CD4-positive, alpha-beta T cell treated with Interleukin-6 at 100 ng/mL for 8 hours (primary cell): ENCODE data around the gene CXorf49.
"Not testable (repeated sequence)": the region's sequence is repeated elsewhere in the genome, so short reads cannot be mapped to it uniquely, and the experiment has no call there.

Source experiments
- DNase-seq: peaks from one replicate; pipeline ENCODE4 v3.0.0-alpha.2; 2020; ENCODE audit warnings: mixed read lengths, low spot score

The CXorf49 gene

DNA sequence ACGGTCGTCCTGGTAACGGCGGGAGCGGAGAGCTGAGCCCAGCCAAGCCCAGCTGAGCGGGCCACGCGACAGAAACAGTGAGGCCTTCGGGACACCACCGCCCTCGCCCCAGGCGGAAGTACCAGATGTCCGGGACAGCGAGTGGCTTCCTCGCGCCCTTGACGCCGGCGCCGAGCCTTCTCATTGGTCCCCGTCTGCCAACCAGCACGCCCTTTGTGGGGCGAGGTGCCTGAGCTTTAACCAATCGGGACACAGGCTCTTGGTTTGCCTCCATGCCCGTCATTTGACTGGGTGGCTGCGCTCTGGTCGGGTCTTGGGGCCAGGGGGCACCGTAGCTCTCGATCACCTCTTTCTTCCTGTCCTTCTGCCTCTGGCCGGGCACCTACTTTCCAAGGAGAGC is at the start of gene CXorf49:
CXorf49 (minus strand) TSS at position 101 of the 400 bp plus-strand sequence. CDS start 134 bp downstream, outside the sequence.
- not testable (repeated sequence) for DNase-seq

- not testable (repeated sequence) for DNase-seq
These were observed 49.0 kb upstream of the CXorf49 start for GRCh38 chrX:71767134-71767533.

GRCh38 chrX:71765613-71766012 is 47.5 kb upstream of the CXorf49 start:
- DNase-seq, result not testable (repeated sequence)

DNA sequence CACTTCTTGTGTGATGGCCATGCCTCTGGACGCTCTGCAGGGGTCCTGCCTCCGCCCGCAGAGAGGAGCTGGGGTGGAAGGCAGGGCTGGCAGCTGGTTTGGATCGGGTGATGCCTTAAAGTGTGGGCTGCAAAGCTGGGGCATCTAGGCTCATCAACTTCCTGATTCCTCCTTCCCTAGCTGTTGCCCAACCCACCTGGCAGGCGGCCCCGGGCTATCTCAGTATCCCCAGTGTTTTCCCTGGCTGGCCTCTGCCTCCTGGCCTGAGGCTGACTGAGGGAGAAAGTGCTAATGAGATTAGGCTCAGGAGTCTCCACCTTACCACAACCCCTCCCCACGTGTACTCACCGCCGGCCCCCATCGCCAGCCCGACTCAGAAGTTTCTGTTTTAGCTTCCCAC is 46.7 kb upstream of the CXorf49 start:
- DNase-seq, result not testable (repeated sequence)

DNA sequence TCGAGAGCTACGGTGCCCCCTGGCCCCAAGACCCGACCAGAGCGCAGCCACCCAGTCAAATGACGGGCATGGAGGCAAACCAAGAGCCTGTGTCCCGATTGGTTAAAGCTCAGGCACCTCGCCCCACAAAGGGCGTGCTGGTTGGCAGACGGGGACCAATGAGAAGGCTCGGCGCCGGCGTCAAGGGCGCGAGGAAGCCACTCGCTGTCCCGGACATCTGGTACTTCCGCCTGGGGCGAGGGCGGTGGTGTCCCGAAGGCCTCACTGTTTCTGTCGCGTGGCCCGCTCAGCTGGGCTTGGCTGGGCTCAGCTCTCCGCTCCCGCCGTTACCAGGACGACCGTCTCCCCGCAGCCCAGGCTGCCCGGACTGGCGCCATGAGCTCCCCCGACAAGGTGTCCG is 45.0 kb upstream of the CXorf49 start, which contains the start of gene CXorf49B:
CXorf49B (plus strand) TSS at position 301 of the 400 bp plus-strand sequence; CDS start at position 376, 75 bp downstream.
- not testable (repeated sequence) for DNase-seq

DNA sequence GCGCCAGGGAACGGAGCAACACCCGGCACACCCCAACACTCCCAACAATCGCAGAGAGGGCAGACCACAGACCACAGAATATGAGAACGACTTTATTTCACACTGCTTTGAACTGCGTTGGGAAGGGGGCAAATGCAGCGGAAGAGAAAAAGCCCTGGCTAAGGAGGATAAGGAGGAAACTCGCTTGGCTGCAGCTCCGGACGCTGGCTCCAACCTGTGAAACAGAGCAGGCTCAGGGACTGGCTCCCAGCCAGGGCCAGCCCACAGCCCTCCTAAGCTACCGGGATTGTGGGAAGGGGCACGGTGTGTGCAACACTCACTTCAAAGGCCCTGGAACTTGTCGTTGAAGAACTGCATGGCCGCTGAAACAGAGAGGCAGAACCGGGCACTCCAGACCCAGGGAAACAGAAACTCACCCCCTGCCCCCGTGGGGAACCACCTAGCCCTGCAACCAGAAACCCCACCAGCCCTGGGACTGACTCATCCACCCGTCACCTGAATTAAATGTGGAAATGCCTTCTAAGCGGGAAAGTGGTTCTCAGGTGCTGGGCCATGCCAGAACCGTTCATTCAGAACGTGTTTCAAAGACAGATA is 42.7 kb upstream of the CXorf49 start:
- DNase-seq, result not testable (repeated sequence)

- not testable (repeated sequence) for DNase-seq
These were observed 2.3 kb upstream of the CXorf49 start for GRCh38 chrX:71720289-71720886.

- not testable (repeated sequence) for DNase-seq
These were observed 1.1 kb upstream of the CXorf49 start for GRCh38 chrX:71719195-71719594.

- DNase-seq, result not testable (repeated sequence)
These were observed 1.8 kb downstream of the CXorf49 start for GRCh38 chrX:71716323-71716722.

DNA sequence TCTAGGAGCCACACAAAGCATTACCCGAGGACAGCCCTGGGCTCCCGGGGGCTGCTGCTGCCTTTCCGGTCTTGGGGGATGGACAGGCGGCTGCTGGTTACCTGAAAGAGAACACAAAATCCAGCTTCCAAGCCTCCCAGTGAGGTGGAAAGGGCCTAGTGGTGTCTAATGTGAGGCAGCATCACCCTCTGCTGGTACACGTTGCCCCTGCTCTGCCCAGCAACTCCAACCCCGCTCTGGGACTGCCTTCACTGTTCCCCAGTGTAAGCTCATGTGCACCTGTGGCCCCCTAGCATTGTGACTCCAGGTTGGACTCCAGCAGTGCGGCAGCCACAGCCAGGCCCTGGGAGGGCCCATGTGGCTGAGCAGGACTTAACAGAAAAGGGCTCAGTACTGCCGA is 2.5 kb downstream of the CXorf49 start:
- DNase-seq, result not testable (repeated sequence)

- not testable (repeated sequence) for DNase-seq
These were observed 4.0 kb downstream of the CXorf49 start for GRCh38 chrX:71714064-71714463.

DNA sequence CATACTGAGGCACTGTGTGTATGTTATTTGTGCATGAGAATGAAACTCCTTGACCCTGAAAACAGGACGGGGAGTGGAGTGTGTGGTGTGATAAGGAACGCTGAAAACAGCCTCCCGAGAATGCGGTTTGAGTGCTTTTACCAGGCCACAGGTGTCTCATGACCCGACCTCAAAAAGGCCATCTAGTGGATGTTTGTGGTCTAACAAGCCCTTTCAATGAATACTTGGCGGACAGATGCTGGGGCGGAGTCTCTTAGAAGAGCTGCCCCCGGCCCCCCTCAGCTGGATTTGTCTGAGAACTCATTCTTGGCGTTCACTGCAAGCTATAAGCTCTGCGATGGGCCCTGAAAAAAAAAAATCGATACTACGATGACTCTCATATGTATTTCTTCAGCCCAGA is 15.2 kb downstream of the CXorf49 start:
- not testable (repeated sequence) for DNase-seq

- not testable (repeated sequence) for DNase-seq
These were observed 19.1 kb downstream of the CXorf49 start for GRCh38 chrX:71699023-71699344.

GRCh38 chrX:71698299-71699022 is 19.6 kb downstream of the CXorf49 start:
- not testable (repeated sequence) for DNase-seq

GRCh38 chrX:71697466-71698298 is 20.4 kb downstream of the CXorf49 start:
- not testable (repeated sequence) for DNase-seq

- not testable (repeated sequence) for DNase-seq
These were observed 21.2 kb downstream of the CXorf49 start for GRCh38 chrX:71696641-71697465.

GRCh38 chrX:71679575-71680207 is 38.4 kb downstream of the CXorf49 start:
- no peak for DNase-seq

DNA sequence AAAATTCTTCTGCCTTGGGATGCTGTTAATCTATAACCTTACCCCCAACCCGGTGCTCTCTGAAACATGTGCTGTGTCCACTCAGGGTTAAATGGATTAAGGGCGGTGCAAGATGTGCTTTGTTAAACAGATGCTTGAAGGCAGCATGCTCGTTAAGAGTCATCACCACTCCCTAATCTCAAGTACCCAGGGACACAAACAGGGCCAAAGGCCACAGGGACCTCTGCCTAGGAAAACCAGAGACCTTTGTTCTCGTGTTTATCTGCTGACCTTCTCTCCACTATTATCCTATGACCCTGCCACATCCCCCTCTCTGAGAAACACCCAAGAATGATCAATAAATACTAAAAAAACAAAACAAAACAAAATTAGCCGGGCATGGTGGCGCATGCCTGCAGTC is 40.9 kb downstream of the CXorf49 start:
- not testable (repeated sequence) for DNase-seq

- not testable (repeated sequence) for DNase-seq
These were observed 41.9 kb downstream of the CXorf49 start for GRCh38 chrX:71676068-71676795.

DNA sequence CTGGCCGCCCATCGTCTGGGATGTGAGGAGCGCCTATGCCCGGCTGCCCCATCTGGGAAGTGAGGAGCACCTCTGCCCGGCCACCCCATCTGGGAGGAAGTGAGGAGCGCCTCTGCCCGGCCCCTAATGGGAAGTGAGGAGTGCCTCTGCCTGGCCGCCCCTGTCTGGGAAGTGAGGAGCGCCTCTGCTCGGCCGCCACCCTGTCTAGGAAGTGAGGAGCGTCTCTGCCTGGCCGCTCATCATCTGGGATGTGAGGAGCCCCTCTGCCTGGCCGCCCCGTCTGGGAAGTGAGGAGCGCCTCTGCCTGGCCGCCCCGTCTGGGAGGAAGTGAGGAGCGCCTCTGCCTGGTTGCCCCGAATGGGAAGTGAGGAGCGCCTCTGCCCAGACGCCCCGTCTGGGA is 42.4 kb downstream of the CXorf49 start:
- DNase-seq, result not testable (repeated sequence)
